ENCODE measurements around the gene ATP7B.

The ATP7B gene

DNA sequence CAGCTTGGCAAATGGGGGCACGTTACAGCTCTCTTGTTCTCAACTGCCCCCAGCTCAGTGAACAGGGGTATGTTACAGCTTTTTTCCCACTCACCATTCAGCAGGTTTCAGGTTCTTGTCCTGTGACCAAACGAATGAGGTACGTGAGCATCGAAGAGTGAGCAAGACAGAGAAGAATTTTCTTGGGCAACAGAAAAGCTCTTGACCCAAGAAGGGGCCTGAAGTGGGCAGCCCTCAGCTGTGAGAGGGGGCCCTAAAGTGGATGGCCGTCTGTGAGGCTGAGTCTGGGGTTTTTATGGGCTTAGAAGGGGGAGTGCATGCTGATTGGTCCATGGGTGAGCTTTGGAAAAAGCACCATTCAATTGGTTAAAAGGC, 128.0 kb downstream of the ATP7B start:
- CTCF ChIA-PET, result no interaction called here

More for the DNA sequence above, 128.0 kb downstream of the ATP7B start:
- POLR2A ChIA-PET (ENCODE audit: low non-redundant PET), result no interaction called here
- no peak for DNase-seq (ENCODE audit: low spot score)
- H3K27ac ChIP-seq, result no peak overlapping the region
- TF ChIP-seq, protein P1, sequence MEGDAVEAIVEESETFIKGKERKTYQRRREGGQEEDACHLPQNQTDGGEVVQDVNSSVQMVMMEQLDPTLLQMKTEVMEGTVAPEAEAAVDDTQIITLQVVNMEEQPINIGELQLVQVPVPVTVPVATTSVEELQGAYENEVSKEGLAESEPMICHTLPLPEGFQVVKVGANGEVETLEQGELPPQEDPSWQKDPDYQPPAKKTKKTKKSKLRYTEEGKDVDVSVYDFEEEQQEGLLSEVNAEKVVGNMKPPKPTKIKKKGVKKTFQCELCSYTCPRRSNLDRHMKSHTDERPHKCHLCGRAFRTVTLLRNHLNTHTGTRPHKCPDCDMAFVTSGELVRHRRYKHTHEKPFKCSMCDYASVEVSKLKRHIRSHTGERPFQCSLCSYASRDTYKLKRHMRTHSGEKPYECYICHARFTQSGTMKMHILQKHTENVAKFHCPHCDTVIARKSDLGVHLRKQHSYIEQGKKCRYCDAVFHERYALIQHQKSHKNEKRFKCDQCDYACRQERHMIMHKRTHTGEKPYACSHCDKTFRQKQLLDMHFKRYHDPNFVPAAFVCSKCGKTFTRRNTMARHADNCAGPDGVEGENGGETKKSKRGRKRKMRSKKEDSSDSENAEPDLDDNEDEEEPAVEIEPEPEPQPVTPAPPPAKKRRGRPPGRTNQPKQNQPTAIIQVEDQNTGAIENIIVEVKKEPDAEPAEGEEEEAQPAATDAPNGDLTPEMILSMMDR (conservative IDR thresholded peaks at IDR 0.05; ENCODE audit: low read depth), result no peak
